Activated CD8-positive, alpha-beta T cell treated with anti-CD3 and anti-CD28 coated beads, Interleukin-2, amount 10 ng/mL, durations not matched to agents 7 days and 5 days (primary cell): ENCODE measurements around the gene NPTXR. TPM values are rescaled to one million over a fixed set of nuclear protein-coding genes. Genes with fewer than 3 reads are reported as not detected.

Experiments used
- ATAC-seq: fragments of 150-1000 bp; cut with Tn5 transposase; one replicate; pipeline ENCODE4 v1.10.0; 2021; ENCODE audit warnings: moderate library complexity
- CTCF ChIA-PET: fragments of 350-600 bp; sonication (Branson Sonifier 250); formaldehyde crosslinking; loops from one replicate; lab custom pipeline; 2021; ENCODE audit warnings: antibody characterized with exemption; lab: Charles Lee
- POLR2A ChIA-PET: fragments of 350-600 bp; sonication (Branson Sonifier 250); formaldehyde crosslinking; loops from one replicate; lab custom pipeline; 2021; ENCODE audit warnings: antibody characterized with exemption; lab: Charles Lee
- DNase-seq: peaks from one replicate; pipeline ENCODE4 v3.0.0-alpha.2; 2020
- H3K27ac Mint-ChIP-seq: one replicate; pipeline ENCODE4 v1.8.0; 2021; ENCODE audit warnings: mild to moderate bottlenecking, mixed read lengths
- H3K27me3 Mint-ChIP-seq: one replicate; pipeline ENCODE4 v1.8.0; 2021; ENCODE audit warnings: low read depth, mixed read lengths
- H3K36me3 Mint-ChIP-seq: one replicate; pipeline ENCODE4 v1.8.0; 2021; ENCODE audit warnings: low read depth, mixed read lengths
- H3K4me1 Mint-ChIP-seq: one replicate; pipeline ENCODE4 v1.8.0; 2021; ENCODE audit warnings: low read depth, mixed read lengths
- H3K4me3 Mint-ChIP-seq: one replicate; pipeline ENCODE4 v1.8.0; 2021; ENCODE audit warnings: mild to moderate bottlenecking, mixed read lengths
- H3K9me3 Mint-ChIP-seq: one replicate; pipeline ENCODE4 v1.8.0; 2022; ENCODE audit warnings: mixed read lengths; ENCODE audit not compliant: insufficient read depth
- total RNA-seq, 2 experiments: library from RNA; stranded (reverse); gene quantifications; one replicate each; pipeline ENCODE4 v1.2.3, GENCODE V29; 2021

Gene NPTXR
- total RNA-seq, 2 experiments from 2014 or later: 0.68 to 0.76 TPM

- no peak overlapping the region for H3K4me3 Mint-ChIP-seq
- peaks cover 23% of the 10 kb centered on the region for H3K27me3 Mint-ChIP-seq
- no peak overlapping the region for H3K27ac Mint-ChIP-seq
- ATAC-seq: no peak
- no peaks in the 10 kb centered on the region for H3K9me3 Mint-ChIP-seq
- peaks cover 2% of the 10 kb centered on the region for H3K4me1 Mint-ChIP-seq
- POLR2A ChIA-PET: no interaction called here
- no peaks in the 10 kb centered on the region for H3K36me3 Mint-ChIP-seq
- CTCF ChIA-PET: interaction anchor here (1.1 kb wide), 1 partner anchor 68 kb away, joined by 3 read pairs; no protein-coding TSS in a partner anchor
- no peak for DNase-seq
Observed at GRCh38 chr22:38837414-38837928, 6.4 kb downstream of the NPTXR start.

- Mint-ChIP-seq H3K4me1 (no peaks in the 10 kb centered on the region), H3K36me3 (no peaks in the 10 kb centered on the region), H3K4me3 (no peak overlapping the region), H3K27ac (no peak overlapping the region), H3K9me3 (no peaks in the 10 kb centered on the region), H3K27me3 (peaks cover 14% of the 10 kb centered on the region)
- no peak for DNase-seq
- ATAC-seq: no peak
- ChIA-PET CTCF (no interaction called here), POLR2A (no interaction called here)
Observed at GRCh38 chr22:38835888-38836301, 7.9 kb downstream of the NPTXR start.

GRCh38 chr22:38834991-38835390 is 8.8 kb downstream of the NPTXR start:
- POLR2A ChIA-PET: no interaction called here
- DNase-seq: no peak
- CTCF ChIA-PET: no interaction called here
- Mint-ChIP-seq H3K27ac (no peak overlapping the region), H3K9me3 (no peaks in the 10 kb centered on the region), H3K4me3 (no peak overlapping the region), H3K27me3 (peaks cover 5% of the 10 kb centered on the region), H3K4me1 (no peaks in the 10 kb centered on the region), H3K36me3 (no peaks in the 10 kb centered on the region)
- ATAC-seq: no peak

- CTCF ChIA-PET: no interaction called here
- DNase-seq: no peak
- ATAC-seq: no peak
- no peaks in the 10 kb centered on the region for H3K9me3 Mint-ChIP-seq
- H3K27ac Mint-ChIP-seq: no peak overlapping the region
- H3K4me3 Mint-ChIP-seq: no peak overlapping the region
- POLR2A ChIA-PET: no interaction called here
- no peaks in the 10 kb centered on the region for H3K4me1 Mint-ChIP-seq
- no peaks in the 10 kb centered on the region for H3K27me3 Mint-ChIP-seq
- H3K36me3 Mint-ChIP-seq: no peaks in the 10 kb centered on the region
Observed at GRCh38 chr22:38834215-38834953, 9.4 kb downstream of the NPTXR start.

- ChIA-PET POLR2A (no interaction called here), CTCF (no interaction called here)
- Mint-ChIP-seq H3K4me1 (no peaks in the 10 kb centered on the region), H3K9me3 (no peaks in the 10 kb centered on the region), H3K27me3 (no peaks in the 10 kb centered on the region), H3K4me3 (no peak overlapping the region), H3K36me3 (no peaks in the 10 kb centered on the region), H3K27ac (no peak overlapping the region)
- ATAC-seq (no peak), DNase-seq (no peak)
Observed at GRCh38 chr22:38833061-38833460, 10.8 kb downstream of the NPTXR start.

GRCh38 chr22:38832005-38832978 is 11.5 kb downstream of the NPTXR start:
- H3K4me3 Mint-ChIP-seq: no peak overlapping the region
- no peaks in the 10 kb centered on the region for H3K9me3 Mint-ChIP-seq
- no peaks in the 10 kb centered on the region for H3K36me3 Mint-ChIP-seq
- ATAC-seq: no peak
- ChIA-PET CTCF (no interaction called here), POLR2A (no interaction called here)
- no peak for DNase-seq
- no peak overlapping the region for H3K27ac Mint-ChIP-seq
- no peaks in the 10 kb centered on the region for H3K27me3 Mint-ChIP-seq
- no peaks in the 10 kb centered on the region for H3K4me1 Mint-ChIP-seq

GRCh38 chr22:38831166-38831945 is 12.5 kb downstream of the NPTXR start:
- no peak for ATAC-seq
- no peaks in the 10 kb centered on the region for H3K27me3 Mint-ChIP-seq
- no peak overlapping the region for H3K4me3 Mint-ChIP-seq
- POLR2A ChIA-PET: no interaction called here
- CTCF ChIA-PET: no interaction called here
- no peaks in the 10 kb centered on the region for H3K4me1 Mint-ChIP-seq
- H3K9me3 Mint-ChIP-seq: no peaks in the 10 kb centered on the region
- no peaks in the 10 kb centered on the region for H3K36me3 Mint-ChIP-seq
- no peak for DNase-seq
- no peak overlapping the region for H3K27ac Mint-ChIP-seq

- ChIA-PET CTCF (no interaction called here), POLR2A (no interaction called here)
- H3K27me3 Mint-ChIP-seq: no peaks in the 10 kb centered on the region
- ATAC-seq: no peak
- DNase-seq: no peak
- H3K36me3 Mint-ChIP-seq: no peaks in the 10 kb centered on the region
- H3K4me3 Mint-ChIP-seq: no peak overlapping the region
- no peak overlapping the region for H3K27ac Mint-ChIP-seq
- H3K4me1 Mint-ChIP-seq: no peaks in the 10 kb centered on the region
- H3K9me3 Mint-ChIP-seq: no peaks in the 10 kb centered on the region
Observed at GRCh38 chr22:38830845-38831108, 13.1 kb downstream of the NPTXR start.

- Mint-ChIP-seq H3K4me3 (no peak overlapping the region), H3K36me3 (no peaks in the 10 kb centered on the region), H3K27ac (no peak overlapping the region), H3K4me1 (no peaks in the 10 kb centered on the region), H3K27me3 (no peaks in the 10 kb centered on the region), H3K9me3 (no peaks in the 10 kb centered on the region)
- POLR2A ChIA-PET: no interaction called here
- DNase-seq: no peak
- CTCF ChIA-PET: no interaction called here
- ATAC-seq: no peak
Observed at GRCh38 chr22:38830026-38830844, 13.6 kb downstream of the NPTXR start.

GRCh38 chr22:38829485-38829884 is 14.3 kb downstream of the NPTXR start:
- ATAC-seq (no peak), DNase-seq (no peak)
- POLR2A ChIA-PET: no interaction called here
- H3K9me3 Mint-ChIP-seq: no peaks in the 10 kb centered on the region
- H3K27ac Mint-ChIP-seq: no peak overlapping the region
- no peaks in the 10 kb centered on the region for H3K36me3 Mint-ChIP-seq
- H3K4me3 Mint-ChIP-seq: no peak overlapping the region
- no peaks in the 10 kb centered on the region for H3K4me1 Mint-ChIP-seq
- CTCF ChIA-PET: interaction anchor here (0.9 kb wide), 1 partner anchor 40 kb away, joined by 3 read pairs; no protein-coding TSS in a partner anchor
- no peaks in the 10 kb centered on the region for H3K27me3 Mint-ChIP-seq

- DNase-seq (no peak), ATAC-seq (no peak)
- Mint-ChIP-seq H3K27me3 (no peaks in the 10 kb centered on the region), H3K27ac (no peak overlapping the region), H3K36me3 (no peaks in the 10 kb centered on the region), H3K4me3 (no peak overlapping the region), H3K9me3 (no peaks in the 10 kb centered on the region), H3K4me1 (no peaks in the 10 kb centered on the region)
- ChIA-PET CTCF (interaction anchor here (0.9 kb wide), 1 partner anchor 41 kb away, joined by 3 read pairs; no protein-coding TSS in a partner anchor), POLR2A (no interaction called here)
Observed at GRCh38 chr22:38828616-38829205, 15.1 kb downstream of the NPTXR start.
